ENCODE measurements around the gene ADGRD1. TPM values are rescaled to one million over a fixed set of nuclear protein-coding genes. Genes with fewer than 3 reads are reported as not detected.

Gene ADGRD1
- total RNA-seq, 2 experiments from 2014 or later = 0.64 to 1.0 TPM

GRCh38 chr12:130983328-130984017, 29.8 kb downstream of the ADGRD1 start:
- CTCF ChIA-PET = no interaction called here
- H3K27me3 Mint-ChIP-seq = peaks cover 21% of the 10 kb centered on the region
- POLR2A ChIA-PET = no interaction called here

GRCh38 chr12:130984183-130985058, 30.7 kb downstream of the ADGRD1 start:
- POLR2A ChIA-PET = no interaction called here
- no peaks in the 10 kb centered on the region for H3K36me3 Mint-ChIP-seq
- peaks cover 25% of the 10 kb centered on the region for H3K27me3 Mint-ChIP-seq
- no peak overlapping the region for H3K4me3 Mint-ChIP-seq
- H3K4me1 Mint-ChIP-seq (ENCODE audit: low read depth) = no peaks in the 10 kb centered on the region
- no peak for DNase-seq
- no peak overlapping the region for H3K27ac Mint-ChIP-seq
- intact Hi-C loops (cut with micrococcal nuclease) = no loop called here
- CTCF ChIA-PET = no interaction called here
- no peaks in the 10 kb centered on the region for H3K9me3 Mint-ChIP-seq

More at GRCh38 chr12:130983328-130984017, 29.8 kb downstream of the ADGRD1 start:
- H3K4me3 Mint-ChIP-seq = no peak overlapping the region
- DNase-seq = no peak
- no peaks in the 10 kb centered on the region for H3K9me3 Mint-ChIP-seq
- intact Hi-C loops (cut with micrococcal nuclease) = no loop called here
- H3K27ac Mint-ChIP-seq = no peak overlapping the region
- no peaks in the 10 kb centered on the region for H3K4me1 Mint-ChIP-seq (ENCODE audit: low read depth)
- no peaks in the 10 kb centered on the region for H3K36me3 Mint-ChIP-seq

- H3K27me3 Mint-ChIP-seq = peaks cover 25% of the 10 kb centered on the region
- CTCF ChIA-PET = no interaction called here
- H3K36me3 Mint-ChIP-seq = no peaks in the 10 kb centered on the region
- H3K9me3 Mint-ChIP-seq = no peaks in the 10 kb centered on the region
- no peak overlapping the region for H3K4me3 Mint-ChIP-seq
- DNase-seq = no peak
- no peak overlapping the region for H3K27ac Mint-ChIP-seq
- intact Hi-C loops (cut with micrococcal nuclease) = no loop called here
- POLR2A ChIA-PET = no interaction called here
- no peaks in the 10 kb centered on the region for H3K4me1 Mint-ChIP-seq (ENCODE audit: low read depth)
Observed at GRCh38 chr12:130987151-130987931, 33.6 kb downstream of the ADGRD1 start.

GRCh38 chr12:130988261-130988660, 34.6 kb downstream of the ADGRD1 start:
- no peak for DNase-seq
- ChIA-PET POLR2A (no interaction called here), CTCF (no interaction called here)
- H3K36me3 Mint-ChIP-seq = no peaks in the 10 kb centered on the region
- no peaks in the 10 kb centered on the region for H3K9me3 Mint-ChIP-seq
- H3K27ac Mint-ChIP-seq = no peak overlapping the region
- intact Hi-C loops (cut with micrococcal nuclease) = no loop called here
- peaks cover 24% of the 10 kb centered on the region for H3K27me3 Mint-ChIP-seq
- no peak overlapping the region for H3K4me3 Mint-ChIP-seq
- no peaks in the 10 kb centered on the region for H3K4me1 Mint-ChIP-seq (ENCODE audit: low read depth)

- Mint-ChIP-seq H3K9me3 (no peaks in the 10 kb centered on the region), H3K36me3 (no peaks in the 10 kb centered on the region), H3K4me3 (no peak overlapping the region), H3K4me1 (ENCODE audit: low read depth) (no peaks in the 10 kb centered on the region), H3K27ac (no peak overlapping the region), H3K27me3 (peaks cover 24% of the 10 kb centered on the region)
- CTCF ChIA-PET = no interaction called here
- POLR2A ChIA-PET = no interaction called here
- no peak for DNase-seq
- intact Hi-C loops (cut with micrococcal nuclease) = no loop called here
Observed at GRCh38 chr12:130988751-130989150, 35.0 kb downstream of the ADGRD1 start.

GRCh38 chr12:130989391-130989790, 35.7 kb downstream of the ADGRD1 start:
- no peak for DNase-seq

GRCh38 chr12:130990034-130990433, 36.3 kb downstream of the ADGRD1 start:
- POLR2A ChIA-PET = no interaction called here

More at GRCh38 chr12:130989391-130989790, 35.7 kb downstream of the ADGRD1 start:
- intact Hi-C loops (cut with micrococcal nuclease) = no loop called here
- ChIA-PET CTCF (no interaction called here), POLR2A (no interaction called here)
- Mint-ChIP-seq H3K4me1 (ENCODE audit: low read depth) (no peaks in the 10 kb centered on the region), H3K36me3 (no peaks in the 10 kb centered on the region), H3K27me3 (peaks cover 24% of the 10 kb centered on the region), H3K9me3 (no peaks in the 10 kb centered on the region), H3K27ac (no peak overlapping the region), H3K4me3 (no peak overlapping the region)

GRCh38 chr12:130992448-130992847, 38.7 kb downstream of the ADGRD1 start:
- no peaks in the 10 kb centered on the region for H3K4me1 Mint-ChIP-seq (ENCODE audit: low read depth)
- peaks cover 21% of the 10 kb centered on the region for H3K27me3 Mint-ChIP-seq
- H3K9me3 Mint-ChIP-seq = no peaks in the 10 kb centered on the region
- no peak for DNase-seq
- ChIA-PET CTCF (no interaction called here), POLR2A (no interaction called here)
- H3K27ac Mint-ChIP-seq = no peak overlapping the region
- intact Hi-C loops (cut with micrococcal nuclease) = no loop called here
- no peaks in the 10 kb centered on the region for H3K36me3 Mint-ChIP-seq
- no peak overlapping the region for H3K4me3 Mint-ChIP-seq

More at GRCh38 chr12:130990034-130990433, 36.3 kb downstream of the ADGRD1 start:
- DNase-seq = no peak
- no peak overlapping the region for H3K27ac Mint-ChIP-seq
- H3K9me3 Mint-ChIP-seq = no peaks in the 10 kb centered on the region
- H3K36me3 Mint-ChIP-seq = no peaks in the 10 kb centered on the region
- CTCF ChIA-PET = no interaction called here
- intact Hi-C loops (cut with micrococcal nuclease) = no loop called here
- no peaks in the 10 kb centered on the region for H3K4me1 Mint-ChIP-seq (ENCODE audit: low read depth)
- H3K4me3 Mint-ChIP-seq = no peak overlapping the region
- H3K27me3 Mint-ChIP-seq = peaks cover 28% of the 10 kb centered on the region

GRCh38 chr12:130992979-130993538, 39.4 kb downstream of the ADGRD1 start:
- ChIA-PET POLR2A (no interaction called here), CTCF (no interaction called here)
- Mint-ChIP-seq H3K36me3 (no peaks in the 10 kb centered on the region), H3K4me3 (no peak overlapping the region), H3K27me3 (peaks cover 19% of the 10 kb centered on the region), H3K9me3 (no peaks in the 10 kb centered on the region), H3K27ac (no peak overlapping the region), H3K4me1 (ENCODE audit: low read depth) (no peaks in the 10 kb centered on the region)
- DNase-seq = no peak
- intact Hi-C loops (cut with micrococcal nuclease) = no loop called here

GRCh38 chr12:130993759-130994670, 40.3 kb downstream of the ADGRD1 start:
- Mint-ChIP-seq H3K9me3 (no peaks in the 10 kb centered on the region), H3K27ac (no peak overlapping the region), H3K27me3 (peaks cover 17% of the 10 kb centered on the region), H3K36me3 (no peaks in the 10 kb centered on the region), H3K4me1 (ENCODE audit: low read depth) (no peaks in the 10 kb centered on the region), H3K4me3 (no peak overlapping the region)
- intact Hi-C loops (cut with micrococcal nuclease) = no loop called here
- ChIA-PET CTCF (no interaction called here), POLR2A (no interaction called here)
- DNase-seq = no peak

- intact Hi-C loops (cut with micrococcal nuclease) = no loop called here
- Mint-ChIP-seq H3K27me3 (peaks cover 15% of the 10 kb centered on the region), H3K4me3 (no peak overlapping the region), H3K4me1 (ENCODE audit: low read depth) (no peaks in the 10 kb centered on the region), H3K9me3 (no peaks in the 10 kb centered on the region), H3K27ac (no peak overlapping the region), H3K36me3 (no peaks in the 10 kb centered on the region)
- POLR2A ChIA-PET = no interaction called here
- CTCF ChIA-PET = no interaction called here
- DNase-seq = no peak
Observed at GRCh38 chr12:130994821-130995375, 41.2 kb downstream of the ADGRD1 start.
